NCI-H2227 (cell line): ENCODE measurements around the gene PIK3C2G.
"Not testable (repeated sequence)": the region's sequence is repeated elsewhere in the genome, so short reads cannot be mapped to it uniquely, and the experiment has no call there.

ENCODE experiments used
- DNase-seq: peaks from one replicate; lab custom pipeline; 2025; ENCODE audit not compliant: unreplicated experiment; lab: John Stamatoyannopoulos, UW

The PIK3C2G gene

GRCh38 chr12:18462442-18462841 is 201.1 kb downstream of the PIK3C2G start:
- no peak for DNase-seq

GRCh38 chr12:18467620-18468245 is 206.4 kb downstream of the PIK3C2G start:
- no peak for DNase-seq

- DNase-seq = no peak
These were observed 207.1 kb downstream of the PIK3C2G start for GRCh38 chr12:18468246-18469075.

- no peak for DNase-seq
These were observed 208.9 kb downstream of the PIK3C2G start for GRCh38 chr12:18470251-18470650.

GRCh38 chr12:18472304-18472703 is 211.0 kb downstream of the PIK3C2G start:
- DNase-seq = no peak

GRCh38 chr12:18472806-18473205 is 211.5 kb downstream of the PIK3C2G start:
- DNase-seq = no peak

GRCh38 chr12:18476861-18477260 is 215.5 kb downstream of the PIK3C2G start:
- peak; percentile 5 for DNase-seq

- DNase-seq = no peak
These were observed 217.9 kb downstream of the PIK3C2G start for GRCh38 chr12:18479256-18479655.

- DNase-seq = no peak
These were observed 221.3 kb downstream of the PIK3C2G start for GRCh38 chr12:18482601-18483120.

- DNase-seq = no peak
These were observed 222.5 kb downstream of the PIK3C2G start for GRCh38 chr12:18483698-18484325.

GRCh38 chr12:18486036-18486435 is 224.7 kb downstream of the PIK3C2G start:
- no peak for DNase-seq

GRCh38 chr12:18487509-18487908 is 226.2 kb downstream of the PIK3C2G start:
- DNase-seq = no peak

- DNase-seq = no peak
These were observed 231.2 kb downstream of the PIK3C2G start for GRCh38 chr12:18492372-18493025.

GRCh38 chr12:18496156-18496555 is 234.8 kb downstream of the PIK3C2G start:
- DNase-seq = no peak

GRCh38 chr12:18500160-18500574 is 238.8 kb downstream of the PIK3C2G start:
- DNase-seq = not testable (repeated sequence)

- DNase-seq = not testable (repeated sequence)
These were observed 239.4 kb downstream of the PIK3C2G start for GRCh38 chr12:18500736-18501135.

GRCh38 chr12:18502422-18502968 is 241.2 kb downstream of the PIK3C2G start:
- no peak for DNase-seq

GRCh38 chr12:18521461-18521860 is 260.1 kb downstream of the PIK3C2G start:
- no peak for DNase-seq

- no peak for DNase-seq
These were observed 261.5 kb downstream of the PIK3C2G start for GRCh38 chr12:18522806-18523205.

GRCh38 chr12:18542497-18542896 is 281.2 kb downstream of the PIK3C2G start:
- DNase-seq = not testable (repeated sequence)

- no peak for DNase-seq
These were observed 285.1 kb downstream of the PIK3C2G start for GRCh38 chr12:18546399-18546798.
